ENCODE data around the gene DEFB112.

The DEFB112 gene, protein sequence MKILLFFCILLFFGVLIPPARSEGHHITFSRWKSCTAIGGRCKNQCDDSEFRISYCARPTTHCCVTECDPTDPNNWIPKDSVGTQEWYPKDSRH

DNA sequence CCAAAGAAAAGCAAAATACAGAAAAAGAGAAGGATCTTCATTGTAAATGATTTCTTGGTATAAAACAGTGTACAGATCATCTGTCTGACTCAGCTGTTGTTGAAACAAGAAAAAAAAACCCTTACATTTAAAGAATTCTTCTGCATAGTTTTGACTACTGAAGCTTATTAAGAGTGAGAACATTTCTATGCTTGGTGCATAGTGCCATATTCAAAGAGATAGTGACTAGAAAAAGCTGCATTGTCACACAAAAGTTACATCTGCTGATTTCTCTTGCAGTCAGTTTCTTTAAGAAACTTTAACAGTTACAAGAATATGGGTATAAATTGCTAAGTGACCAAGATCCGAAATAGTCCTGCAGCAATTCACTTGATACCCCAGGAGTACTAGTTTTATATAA, at the start of gene DEFB112:
Gene DEFB112, minus strand, starts transcription at position 101 of the 400 bp plus-strand sequence. Its CDS starts 60 bp downstream, at position 41.
- no peak within 1 kb of the TSS for H3K27ac Mint-ChIP-seq
- H3K27me3 Mint-ChIP-seq, result no peaks in the 10 kb centered on the region
- H3K36me3 Mint-ChIP-seq, result no peaks in the 10 kb centered on the region
- no peaks in the 10 kb centered on the region for H3K4me1 Mint-ChIP-seq
- H3K4me3 Mint-ChIP-seq, result no peak within 1 kb of the TSS
- ATAC-seq, result no peak
- H3K9me3 Mint-ChIP-seq, result peaks cover 3% of the 10 kb centered on the region

DNA sequence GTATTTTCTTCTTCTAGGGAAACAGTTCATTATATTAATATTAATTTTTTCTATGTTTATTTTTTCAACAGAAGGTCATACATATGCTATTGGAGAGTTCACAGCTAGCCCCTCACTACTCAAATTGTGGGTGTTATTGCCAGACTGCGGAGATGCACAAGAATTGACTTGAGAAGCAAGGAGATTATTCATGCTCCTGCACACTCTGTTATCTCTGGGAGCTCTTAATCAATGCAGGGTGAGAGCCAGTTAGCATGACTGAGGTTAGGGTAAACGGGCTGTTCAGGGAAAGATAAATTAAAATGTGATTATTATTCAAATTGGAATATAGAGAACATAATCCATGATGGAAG, 48.9 kb upstream of the DEFB112 start:
- no peaks in the 10 kb centered on the region for H3K4me1 Mint-ChIP-seq
- peaks cover 2% of the 10 kb centered on the region for H3K9me3 Mint-ChIP-seq
- no peak overlapping the region for H3K4me3 Mint-ChIP-seq
- no peaks in the 10 kb centered on the region for H3K36me3 Mint-ChIP-seq
- no peak overlapping the region for H3K27ac Mint-ChIP-seq
- no peak for ATAC-seq
- H3K27me3 Mint-ChIP-seq, result no peaks in the 10 kb centered on the region

DNA sequence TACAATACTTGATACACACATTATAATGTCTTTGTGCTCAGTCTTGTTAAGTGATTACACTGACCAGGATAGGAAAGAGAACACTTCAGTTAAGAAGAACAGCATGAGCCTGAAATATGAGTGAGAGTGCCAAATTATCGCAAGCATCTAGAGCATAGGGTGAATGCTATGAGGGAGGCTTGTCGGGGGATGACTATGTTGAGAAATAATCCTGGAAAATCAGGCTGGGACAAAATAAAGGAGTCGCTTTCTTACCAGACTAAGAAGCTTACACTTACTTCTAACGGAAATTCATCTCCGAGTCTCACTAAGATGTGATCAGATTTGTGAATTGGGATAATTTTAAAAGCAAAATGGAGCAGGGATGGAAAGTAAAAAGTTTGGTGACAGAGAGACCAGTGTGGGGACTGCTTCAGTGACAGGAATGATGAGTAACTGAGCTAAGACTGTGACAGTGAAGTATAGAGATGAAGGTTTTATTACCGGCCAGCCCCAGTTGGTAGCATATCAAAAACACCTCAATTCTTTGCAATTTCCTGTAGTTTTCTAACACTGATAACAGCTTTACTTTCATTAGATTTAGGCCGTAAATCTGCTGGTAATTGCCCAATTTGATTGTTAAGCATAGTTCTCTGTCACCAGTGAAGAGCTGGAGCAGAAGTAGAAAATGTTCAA, 48.4 kb upstream of the DEFB112 start:
- no peaks in the 10 kb centered on the region for H3K4me1 Mint-ChIP-seq
- H3K4me3 Mint-ChIP-seq, result no peak overlapping the region
- H3K27me3 Mint-ChIP-seq, result no peaks in the 10 kb centered on the region
- ATAC-seq, result no peak
- H3K9me3 Mint-ChIP-seq, result peaks cover 2% of the 10 kb centered on the region
- no peaks in the 10 kb centered on the region for H3K36me3 Mint-ChIP-seq
- H3K27ac Mint-ChIP-seq, result no peak overlapping the region

DNA sequence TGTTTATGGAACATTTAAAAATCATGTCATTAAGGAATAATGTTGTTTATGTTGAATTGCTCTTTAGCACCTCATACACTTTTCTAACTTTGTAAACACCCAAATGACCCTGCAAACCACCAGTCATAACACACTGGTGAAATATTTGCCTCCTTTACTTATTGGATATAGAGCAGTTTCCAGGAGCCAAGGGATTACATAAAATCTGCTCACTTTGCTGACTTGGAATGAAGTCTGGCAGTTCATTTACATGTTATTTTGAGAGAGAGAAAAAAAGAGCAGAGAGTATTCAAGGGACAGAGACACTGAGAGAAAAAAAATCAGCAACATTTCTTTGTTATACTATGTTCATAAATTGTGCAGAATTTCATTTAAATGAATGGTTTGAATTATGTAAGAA, 46.6 kb upstream of the DEFB112 start:
- ATAC-seq, result no peak
- H3K4me3 Mint-ChIP-seq, result no peak overlapping the region
- H3K27me3 Mint-ChIP-seq, result no peaks in the 10 kb centered on the region
- no peaks in the 10 kb centered on the region for H3K36me3 Mint-ChIP-seq
- peaks cover 2% of the 10 kb centered on the region for H3K9me3 Mint-ChIP-seq
- H3K4me1 Mint-ChIP-seq, result no peaks in the 10 kb centered on the region
- H3K27ac Mint-ChIP-seq, result no peak overlapping the region

DNA sequence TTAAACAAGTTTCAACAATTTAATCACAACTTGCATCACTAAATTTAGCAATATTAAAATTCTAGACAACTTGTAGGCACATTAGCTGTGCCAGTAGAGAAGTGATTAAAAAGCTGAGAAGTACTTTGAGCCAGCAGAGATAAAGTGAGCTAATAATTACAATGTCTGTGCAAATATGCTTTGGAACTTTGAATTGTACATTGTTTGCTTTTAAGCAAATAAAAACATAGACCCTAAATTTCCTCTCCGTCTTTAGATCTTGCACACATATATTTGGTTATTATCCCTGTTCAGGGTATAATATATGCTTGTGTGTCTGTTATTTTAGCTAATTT, 44.2 kb upstream of the DEFB112 start:
- ATAC-seq, result no peak
- Mint-ChIP-seq H3K4me3 (no peak overlapping the region), H3K27me3 (no peaks in the 10 kb centered on the region), H3K4me1 (no peaks in the 10 kb centered on the region), H3K27ac (no peak overlapping the region), H3K9me3 (peaks cover 2% of the 10 kb centered on the region), H3K36me3 (no peaks in the 10 kb centered on the region)

DNA sequence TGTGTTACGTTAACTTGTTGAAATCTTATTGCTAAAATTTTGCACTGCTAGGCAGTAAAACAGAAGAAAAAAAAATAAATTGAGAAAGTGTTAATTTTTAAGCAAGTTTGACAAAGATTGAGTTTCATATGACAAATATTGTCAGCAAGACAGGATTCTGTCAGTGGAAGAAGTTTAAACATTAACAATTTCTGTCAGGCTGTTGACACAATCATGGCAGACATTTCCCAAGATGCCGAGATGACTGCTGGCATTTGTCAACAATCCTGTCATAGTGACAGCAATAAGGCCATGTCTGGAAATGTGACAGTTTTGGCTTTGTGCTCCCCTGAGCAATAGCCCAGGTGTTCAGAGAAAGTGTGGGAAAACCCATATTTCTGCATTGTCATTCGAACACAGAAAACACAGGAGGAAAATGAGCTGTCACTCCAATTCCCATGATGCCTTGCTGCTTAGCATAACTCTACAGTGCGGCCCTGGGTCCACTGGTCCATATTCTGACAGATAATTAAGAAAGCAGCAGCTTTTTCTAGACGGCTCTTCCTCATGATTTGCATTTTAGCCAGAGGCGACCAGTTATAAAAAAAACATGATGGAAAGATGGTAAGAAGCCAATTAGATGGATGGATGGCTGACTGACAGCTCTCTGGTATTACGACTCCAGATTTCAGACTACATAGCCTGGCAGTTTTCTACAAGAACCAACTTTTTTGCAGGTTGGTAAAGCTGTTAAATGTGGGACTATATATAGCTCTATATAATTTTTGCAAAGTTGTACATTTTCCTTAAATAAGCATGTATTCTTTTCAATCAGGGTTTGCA, 43.6 kb upstream of the DEFB112 start:
- H3K4me1 Mint-ChIP-seq, result no peaks in the 10 kb centered on the region
- H3K9me3 Mint-ChIP-seq, result peaks cover 2% of the 10 kb centered on the region
- H3K27ac Mint-ChIP-seq, result no peak overlapping the region
- no peak overlapping the region for H3K4me3 Mint-ChIP-seq
- no peak for ATAC-seq
- no peaks in the 10 kb centered on the region for H3K27me3 Mint-ChIP-seq
- H3K36me3 Mint-ChIP-seq, result no peaks in the 10 kb centered on the region

DNA sequence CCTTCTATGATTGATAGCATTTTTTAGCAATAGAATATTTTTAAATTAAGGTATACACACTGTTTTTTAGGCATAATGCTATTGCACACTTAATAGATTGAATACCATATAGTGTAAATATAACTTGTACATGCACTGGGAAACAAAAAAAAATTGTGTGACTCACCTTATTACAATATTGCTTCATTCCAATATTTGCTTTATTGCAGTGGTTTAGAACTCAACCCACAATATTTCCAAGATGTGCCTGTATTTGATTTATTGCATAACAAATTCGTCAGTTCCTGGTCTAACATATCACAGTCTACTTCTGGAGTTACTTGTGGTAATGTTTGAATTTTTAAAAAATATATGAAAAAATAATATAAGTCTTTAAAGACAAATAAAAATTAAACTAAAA, 41.9 kb upstream of the DEFB112 start:
- ATAC-seq, result no peak
- Mint-ChIP-seq H3K9me3 (no peaks in the 10 kb centered on the region), H3K36me3 (no peaks in the 10 kb centered on the region), H3K27me3 (no peaks in the 10 kb centered on the region), H3K4me1 (no peaks in the 10 kb centered on the region), H3K27ac (no peak overlapping the region), H3K4me3 (no peak overlapping the region)

DNA sequence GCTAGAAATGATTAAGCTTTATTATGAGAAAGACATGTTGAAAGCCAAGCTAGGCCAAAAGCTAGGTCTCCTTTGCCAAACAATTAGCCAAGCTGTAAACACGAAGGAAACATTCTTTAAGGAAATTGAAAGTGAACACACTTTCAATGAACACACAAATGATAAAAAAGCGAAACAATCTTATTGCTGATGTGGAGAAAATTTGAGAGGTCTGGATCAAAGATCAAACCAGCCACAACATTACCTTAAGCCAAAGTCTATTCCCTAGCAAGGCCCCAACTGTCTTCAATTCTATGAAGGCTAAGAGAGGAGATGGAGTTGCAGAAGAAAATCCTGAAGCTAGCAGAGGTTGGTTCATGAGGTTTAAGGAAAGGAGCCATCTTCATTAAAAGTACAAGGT, 40.2 kb upstream of the DEFB112 start:
- H3K4me3 Mint-ChIP-seq, result no peak overlapping the region
- no peaks in the 10 kb centered on the region for H3K4me1 Mint-ChIP-seq
- ATAC-seq, result no peak
- no peaks in the 10 kb centered on the region for H3K9me3 Mint-ChIP-seq
- no peaks in the 10 kb centered on the region for H3K27me3 Mint-ChIP-seq
- no peak overlapping the region for H3K27ac Mint-ChIP-seq
- no peaks in the 10 kb centered on the region for H3K36me3 Mint-ChIP-seq

DNA sequence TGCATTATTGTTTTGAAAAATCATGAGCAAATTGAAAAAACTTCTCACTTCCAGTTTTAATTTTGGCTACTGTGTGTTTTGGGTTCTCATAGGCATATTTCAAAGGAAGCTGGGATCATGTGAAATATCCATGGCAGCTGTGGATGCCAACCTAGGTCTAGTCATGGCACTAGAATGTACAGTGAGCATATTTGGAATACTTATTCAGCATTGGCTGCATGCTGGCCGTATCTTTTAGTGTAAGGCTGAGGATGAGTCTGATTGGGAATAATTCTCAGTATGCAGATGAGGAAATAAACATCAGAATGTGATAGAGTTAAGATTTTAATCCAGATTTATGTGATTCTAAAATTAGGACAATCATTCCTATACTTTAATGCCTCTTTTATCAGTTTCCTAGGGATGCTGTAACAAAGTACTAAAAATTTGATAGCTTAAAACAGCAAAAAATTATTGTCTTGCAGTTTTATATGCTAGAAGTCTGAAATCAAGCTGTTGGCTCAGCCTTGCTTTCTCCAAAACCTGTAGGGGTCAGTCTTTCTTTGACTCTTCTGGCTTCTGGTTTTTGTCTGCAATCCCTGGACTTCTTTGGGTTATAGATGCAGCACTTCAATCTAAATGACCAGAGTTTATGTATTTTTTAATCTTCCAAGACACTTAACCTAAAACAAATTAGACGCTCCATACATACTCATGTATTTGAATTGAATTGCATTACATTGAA, 37.7 kb upstream of the DEFB112 start:
- Mint-ChIP-seq H3K4me1 (no peaks in the 10 kb centered on the region), H3K36me3 (no peaks in the 10 kb centered on the region), H3K27me3 (no peaks in the 10 kb centered on the region), H3K27ac (no peak overlapping the region), H3K9me3 (peaks cover 3% of the 10 kb centered on the region), H3K4me3 (no peak overlapping the region)
- ATAC-seq, result no peak

DNA sequence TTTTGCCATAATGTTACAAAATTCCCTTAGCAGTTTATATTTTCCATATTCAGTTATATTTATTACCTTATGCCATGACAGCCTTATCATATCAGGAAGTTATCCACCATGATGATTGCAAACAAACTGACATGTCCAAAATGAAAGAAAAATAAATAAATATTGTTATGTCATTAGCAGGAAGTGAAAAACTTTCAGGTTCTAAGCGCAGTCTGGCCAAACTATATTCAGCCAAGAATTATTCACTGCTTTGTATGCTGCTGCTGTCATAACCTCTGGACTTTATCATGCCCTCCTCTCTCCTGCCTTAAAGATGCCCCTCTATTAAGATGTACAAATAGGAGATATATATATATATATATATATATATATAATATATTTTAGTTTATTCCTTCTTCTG, 27.7 kb upstream of the DEFB112 start:
- Mint-ChIP-seq H3K9me3 (no peaks in the 10 kb centered on the region), H3K27ac (no peak overlapping the region), H3K36me3 (no peaks in the 10 kb centered on the region), H3K4me3 (no peak overlapping the region), H3K4me1 (no peaks in the 10 kb centered on the region), H3K27me3 (no peaks in the 10 kb centered on the region)
- ATAC-seq, result no peak

DNA sequence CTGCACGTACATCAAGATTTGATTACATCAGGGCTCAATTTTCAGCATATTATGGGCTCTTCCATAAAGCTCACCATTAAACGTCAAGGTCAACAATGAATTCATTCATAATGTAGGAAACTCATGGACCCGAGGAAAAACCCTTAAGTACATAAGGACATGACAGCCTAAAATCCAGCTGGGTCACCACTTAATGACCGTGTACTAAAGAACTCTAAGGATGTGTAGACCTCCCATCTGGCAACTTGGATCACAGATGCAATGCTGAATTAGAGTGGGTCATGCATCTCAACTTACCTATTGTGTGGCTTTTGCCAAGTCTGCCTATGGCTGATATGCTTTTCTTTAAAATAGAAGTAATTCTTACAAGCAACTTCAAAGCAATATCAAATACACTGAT, 26.7 kb upstream of the DEFB112 start:
- Mint-ChIP-seq H3K4me3 (no peak overlapping the region), H3K27me3 (no peaks in the 10 kb centered on the region), H3K9me3 (peaks cover 5% of the 10 kb centered on the region), H3K36me3 (no peaks in the 10 kb centered on the region), H3K27ac (no peak overlapping the region), H3K4me1 (no peaks in the 10 kb centered on the region)
- ATAC-seq, result no peak

DNA sequence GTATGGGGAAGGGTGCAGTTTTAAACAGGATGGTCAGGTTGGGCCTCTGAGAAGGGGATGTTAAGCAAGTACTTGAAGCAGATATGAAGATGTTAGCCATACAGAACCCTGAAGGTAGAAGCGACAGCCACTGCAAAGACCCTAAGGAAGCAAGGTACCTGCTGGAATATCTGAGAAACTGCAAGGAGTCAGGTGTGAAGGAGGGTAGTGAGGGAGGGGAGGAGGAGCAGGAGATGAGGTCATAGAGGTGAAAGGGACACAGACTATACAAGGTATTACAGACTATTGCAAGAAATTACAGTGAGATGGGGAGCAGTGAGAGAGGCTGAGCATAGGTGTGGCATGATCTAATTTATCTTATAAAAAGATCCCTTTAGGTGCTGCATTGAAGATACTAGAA, 22.2 kb upstream of the DEFB112 start:
- no peak overlapping the region for H3K27ac Mint-ChIP-seq
- peaks cover 8% of the 10 kb centered on the region for H3K9me3 Mint-ChIP-seq
- no peak for ATAC-seq
- H3K4me1 Mint-ChIP-seq, result no peaks in the 10 kb centered on the region
- no peaks in the 10 kb centered on the region for H3K36me3 Mint-ChIP-seq
- H3K4me3 Mint-ChIP-seq, result no peak overlapping the region
- H3K27me3 Mint-ChIP-seq, result no peaks in the 10 kb centered on the region

DNA sequence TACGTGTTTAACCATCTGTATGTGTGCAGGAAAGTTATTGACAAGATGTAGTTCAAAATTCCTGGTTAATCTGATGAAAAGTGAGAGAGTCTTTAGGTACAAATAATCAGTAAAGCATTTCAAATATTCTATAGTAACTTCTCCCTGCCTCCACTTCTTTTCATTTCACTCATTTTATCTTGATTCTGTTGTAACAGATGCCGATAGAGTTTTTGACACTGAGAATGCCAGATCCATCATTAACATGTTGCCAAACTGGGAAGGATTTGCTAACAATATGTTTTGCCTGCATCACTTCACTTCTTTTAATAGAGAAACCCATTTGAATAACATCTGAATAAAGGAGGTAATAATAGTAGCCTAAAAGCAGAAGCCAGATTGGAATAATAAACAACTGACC, 20.4 kb upstream of the DEFB112 start:
- Mint-ChIP-seq H3K9me3 (peaks cover 8% of the 10 kb centered on the region), H3K36me3 (no peaks in the 10 kb centered on the region), H3K27me3 (no peaks in the 10 kb centered on the region), H3K4me1 (no peaks in the 10 kb centered on the region), H3K4me3 (no peak overlapping the region), H3K27ac (no peak overlapping the region)
- ATAC-seq, result no peak

DNA sequence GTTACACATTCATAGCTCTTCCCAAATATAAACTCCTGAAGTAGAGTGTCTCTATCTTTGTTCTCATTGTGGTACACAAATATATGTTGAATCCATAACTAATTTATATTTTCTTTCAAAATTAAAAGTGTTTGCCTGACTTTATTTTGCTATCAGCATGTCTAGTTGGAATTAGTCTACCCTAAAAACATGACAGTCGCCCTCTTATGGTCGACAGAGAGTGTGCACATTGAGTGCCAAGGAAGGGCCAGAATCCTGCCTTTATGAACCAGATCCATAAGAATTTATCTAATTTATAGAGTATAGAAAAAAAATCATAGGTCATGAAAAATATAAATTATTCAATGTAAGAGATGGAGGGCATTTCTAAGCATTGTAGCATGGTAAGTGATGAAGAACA, 12.3 kb upstream of the DEFB112 start:
- Mint-ChIP-seq H3K36me3 (no peaks in the 10 kb centered on the region), H3K4me3 (no peak overlapping the region), H3K9me3 (peaks cover 2% of the 10 kb centered on the region), H3K4me1 (no peaks in the 10 kb centered on the region), H3K27ac (no peak overlapping the region), H3K27me3 (no peaks in the 10 kb centered on the region)
- no peak for ATAC-seq

DNA sequence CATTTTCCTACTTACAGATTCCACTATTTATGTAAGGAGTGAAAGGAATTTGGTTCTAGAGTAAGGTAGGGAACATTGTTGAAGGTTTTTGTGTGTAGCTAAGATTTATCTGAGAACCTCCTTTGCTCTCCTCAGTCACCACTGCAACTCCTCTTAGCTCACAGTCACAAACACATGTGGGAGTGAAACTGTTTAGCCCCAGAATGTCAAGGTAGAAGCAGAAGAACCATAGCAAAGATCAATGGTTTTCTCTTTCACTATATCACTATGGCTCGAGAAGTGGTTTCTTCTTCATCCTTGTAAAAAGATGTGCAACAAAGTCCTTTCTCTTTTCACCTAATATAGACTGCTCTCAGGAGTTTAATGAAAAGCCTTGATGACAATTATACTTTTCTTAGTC, 6.5 kb upstream of the DEFB112 start:
- Mint-ChIP-seq H3K27ac (no peak overlapping the region), H3K4me1 (no peaks in the 10 kb centered on the region), H3K4me3 (no peak overlapping the region), H3K27me3 (no peaks in the 10 kb centered on the region), H3K36me3 (no peaks in the 10 kb centered on the region), H3K9me3 (no peaks in the 10 kb centered on the region)
- ATAC-seq, result no peak

DNA sequence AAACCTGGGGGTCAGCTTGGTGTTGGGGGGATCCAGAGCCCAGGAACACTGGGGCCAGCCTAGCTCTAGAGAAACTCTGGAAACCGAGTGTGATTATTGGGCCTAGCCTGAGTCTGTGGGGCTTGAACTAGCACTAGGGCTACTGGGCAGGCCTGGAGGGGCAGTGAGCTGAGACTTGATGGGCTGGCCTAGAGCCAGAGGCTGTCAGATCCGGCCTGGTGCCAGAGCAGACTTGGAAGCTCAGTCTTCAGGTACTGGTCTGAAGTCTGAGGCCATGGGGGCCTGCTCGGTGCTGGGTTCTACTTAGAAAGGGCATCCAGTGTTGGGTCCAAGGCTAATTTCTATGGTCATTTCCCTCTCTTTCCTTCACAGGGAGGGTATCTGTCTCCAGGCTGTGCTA, 2.7 kb downstream of the DEFB112 start:
- Mint-ChIP-seq H3K4me1 (no peaks in the 10 kb centered on the region), H3K36me3 (no peaks in the 10 kb centered on the region), H3K4me3 (no peak overlapping the region), H3K27me3 (no peaks in the 10 kb centered on the region), H3K9me3 (peaks cover 3% of the 10 kb centered on the region), H3K27ac (no peak overlapping the region)
- ATAC-seq, result peak; percentile 39
